Measurements from ENCODE around the gene PCDH15.
"Not testable (repeated sequence)": the region's sequence is repeated elsewhere in the genome, so short reads cannot be mapped to it uniquely, and the experiment has no call there.

Gene PCDH15

DNA sequence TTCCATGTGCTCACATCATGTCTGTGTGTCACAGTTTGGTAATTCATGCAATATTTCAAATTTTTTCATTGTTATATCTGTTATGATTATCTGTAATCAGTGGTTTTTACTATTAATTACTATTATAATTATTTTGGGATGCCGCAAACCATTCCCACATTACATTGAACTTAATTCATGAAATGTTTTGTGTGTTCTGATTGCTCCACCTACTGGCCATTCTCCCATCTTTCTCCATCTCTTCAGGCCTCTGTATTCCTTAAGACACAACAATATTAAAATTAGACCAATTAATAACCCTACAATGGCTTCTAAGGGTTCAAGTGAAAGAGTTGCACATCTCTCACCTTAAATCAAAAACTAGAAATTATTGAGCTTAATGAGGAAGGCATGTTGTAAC lies 398.5 kb downstream of the PCDH15 start:
- no peak for DNase-seq (ENCODE audit: low read depth in 2 of 3, low spot score in 2 of 3)

DNA sequence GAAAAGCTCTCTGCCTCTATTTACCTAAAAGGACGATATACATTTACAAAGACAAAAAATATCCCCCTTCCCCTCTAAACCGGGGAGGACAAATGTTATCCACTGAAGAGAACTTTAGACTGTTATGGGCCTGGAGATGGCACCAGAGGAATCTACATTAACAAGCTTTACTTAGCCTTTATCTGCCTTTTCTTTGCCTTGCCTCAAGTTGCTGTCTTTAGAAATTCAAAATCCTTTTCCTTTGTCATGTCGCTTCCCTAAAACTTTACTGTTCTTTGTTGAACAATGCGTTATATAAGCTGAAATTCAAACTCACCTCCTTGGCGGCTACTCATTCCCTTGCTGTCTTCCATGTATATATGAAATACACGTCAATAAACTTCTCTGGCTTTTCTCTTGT lies 405.0 kb downstream of the PCDH15 start:
- DNase-seq (ENCODE audit: low read depth in 2 of 3, low spot score in 2 of 3): no peak

DNA sequence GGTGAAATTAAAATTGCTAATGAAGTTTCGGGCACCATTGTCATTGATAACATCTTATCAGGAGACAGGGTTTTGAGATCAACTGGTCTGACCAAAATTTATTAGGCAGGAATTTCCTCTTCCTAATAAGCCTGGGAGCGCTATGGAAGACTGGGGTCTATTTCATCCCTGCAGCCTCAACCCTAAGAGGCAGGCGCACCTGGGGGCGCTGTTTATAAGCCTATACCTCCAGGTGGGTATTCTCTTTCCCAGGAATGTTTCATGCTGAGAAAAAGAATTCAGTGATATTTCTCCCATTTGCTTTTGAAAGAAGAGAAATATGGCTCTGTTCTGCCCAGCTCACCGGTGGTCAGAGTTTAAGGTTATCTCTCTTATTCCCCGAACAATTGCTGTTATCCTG lies 406.4 kb downstream of the PCDH15 start:
- not testable (repeated sequence) for DNase-seq (ENCODE audit: low read depth in 2 of 3, low spot score in 2 of 3)

GRCh38 chr10:54372179-54372578 lies 428.9 kb downstream of the PCDH15 start:
- no peak for DNase-seq (ENCODE audit: low read depth in 2 of 3, low spot score in 2 of 3)

GRCh38 chr10:54368984-54369383 lies 432.0 kb downstream of the PCDH15 start:
- no peak for DNase-seq (ENCODE audit: low read depth in 2 of 3, low spot score in 2 of 3)

GRCh38 chr10:54363390-54363789 lies 437.6 kb downstream of the PCDH15 start:
- DNase-seq (ENCODE audit: low read depth in 2 of 3, low spot score in 2 of 3): no peak

DNA sequence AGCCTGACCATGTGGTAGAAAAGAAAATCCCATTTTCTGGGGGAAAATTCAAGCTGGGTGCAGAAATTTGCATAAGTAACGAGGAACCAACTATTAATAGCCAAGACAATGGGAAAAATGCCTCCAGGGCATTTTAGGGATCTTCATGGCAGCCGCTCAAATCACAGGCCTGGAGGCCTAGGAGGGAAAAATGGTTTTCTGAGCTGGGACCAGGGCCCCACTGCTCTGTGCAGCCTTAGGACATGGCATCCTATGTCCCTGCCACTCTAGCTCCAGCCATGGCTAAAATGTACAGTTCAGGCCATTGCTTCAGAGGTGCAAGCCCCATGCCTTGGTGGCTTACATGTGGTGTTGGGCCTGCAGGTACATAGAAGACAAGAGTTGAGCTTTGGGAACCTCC lies 459.0 kb downstream of the PCDH15 start:
- DNase-seq (ENCODE audit: low read depth in 2 of 3, low spot score in 2 of 3): no peak

- no peak for DNase-seq (ENCODE audit: low read depth in 2 of 3, low spot score in 2 of 3)
Observed at GRCh38 chr10:54335296-54335695, 465.7 kb downstream of the PCDH15 start.

DNA sequence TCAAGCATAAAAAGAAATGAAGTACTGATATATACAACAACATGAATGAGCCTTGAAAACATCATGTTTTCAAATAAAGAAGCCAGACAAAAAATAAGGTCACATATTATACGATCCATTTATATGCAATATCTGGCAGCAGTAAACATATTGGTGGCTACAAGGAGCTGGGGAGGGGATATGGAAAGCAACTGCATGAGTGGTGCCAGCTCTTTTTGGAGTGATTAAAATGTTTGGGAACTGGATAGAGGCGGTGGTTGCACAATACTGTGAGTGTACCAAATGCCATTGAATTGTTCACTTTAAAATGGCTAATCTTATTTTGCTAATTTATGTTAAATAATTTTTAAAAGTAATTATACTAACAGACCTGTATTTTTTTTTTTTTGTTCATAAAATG lies 481.7 kb downstream of the PCDH15 start:
- DNase-seq (ENCODE audit: low read depth in 2 of 3, low spot score in 2 of 3): no peak

DNA sequence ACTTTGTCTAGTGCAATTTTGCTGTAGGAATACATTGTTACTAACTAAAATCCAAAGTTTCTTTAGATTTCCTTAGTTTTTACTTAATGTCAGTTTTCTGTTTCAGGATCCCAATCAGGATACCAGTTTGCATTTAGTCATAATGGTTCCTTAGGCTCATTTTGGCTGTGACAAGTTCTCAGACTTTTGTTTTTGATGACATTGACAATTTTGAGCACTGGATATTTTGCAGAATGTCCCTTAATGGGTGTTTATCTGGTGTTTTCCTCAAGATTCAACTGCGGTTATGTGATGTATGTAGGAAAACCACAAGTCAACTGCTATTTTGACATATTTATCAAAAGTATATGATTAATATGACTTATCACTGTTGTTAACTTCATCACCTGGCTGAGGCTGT lies 482.6 kb downstream of the PCDH15 start:
- DNase-seq (ENCODE audit: low read depth in 2 of 3, low spot score in 2 of 3): no peak

DNA sequence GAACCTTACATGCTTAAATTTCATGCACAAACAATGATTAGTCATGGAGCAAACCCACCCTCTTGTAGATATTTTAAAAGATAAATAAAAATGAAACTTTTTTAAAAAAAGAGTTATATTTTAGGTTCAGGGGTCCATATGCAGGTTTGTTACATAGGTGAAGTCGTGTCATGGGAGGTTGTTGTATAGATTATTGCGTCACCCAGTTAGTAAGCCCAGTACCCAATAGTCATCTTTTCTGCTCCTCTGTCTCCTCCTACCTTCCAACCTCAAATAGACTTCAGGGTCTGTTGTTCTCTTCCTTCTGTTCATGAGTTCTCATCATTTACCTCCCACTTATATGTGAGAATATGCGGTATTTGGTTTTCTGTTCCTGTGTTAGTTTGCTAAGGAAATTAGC lies 486.6 kb downstream of the PCDH15 start:
- no peak for DNase-seq (ENCODE audit: low read depth in 2 of 3, low spot score in 2 of 3)

- DNase-seq (ENCODE audit: low read depth in 2 of 3, low spot score in 2 of 3): no peak
Observed at GRCh38 chr10:54284526-54285193, 516.4 kb downstream of the PCDH15 start.

- DNase-seq (ENCODE audit: low read depth in 2 of 3, low spot score in 2 of 3): no peak
Observed at GRCh38 chr10:54282012-54282411, 519.0 kb downstream of the PCDH15 start.

DNA sequence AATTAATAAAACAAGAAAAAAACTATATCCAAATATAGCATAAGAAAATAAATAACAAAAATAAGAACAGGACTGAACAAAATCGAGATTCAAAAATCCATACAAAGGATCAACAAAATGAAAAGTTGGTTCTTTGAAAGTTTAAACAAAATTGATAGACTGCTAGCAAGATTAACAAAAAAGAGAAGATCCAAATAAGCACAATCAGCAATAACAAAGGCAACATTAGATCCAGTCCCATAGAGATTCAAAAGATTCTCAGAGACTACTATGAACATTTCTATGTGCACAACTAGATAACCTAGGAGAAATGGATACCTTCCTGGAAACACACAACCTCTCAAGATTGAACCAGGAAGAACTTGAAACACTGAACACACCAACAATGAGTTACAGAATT lies 534.6 kb downstream of the PCDH15 start:
- DNase-seq (ENCODE audit: low read depth in 2 of 3, low spot score in 2 of 3): no peak

- DNase-seq (ENCODE audit: low read depth in 2 of 3, low spot score in 2 of 3): no peak
Observed at GRCh38 chr10:54262726-54263125, 538.3 kb downstream of the PCDH15 start.

DNA sequence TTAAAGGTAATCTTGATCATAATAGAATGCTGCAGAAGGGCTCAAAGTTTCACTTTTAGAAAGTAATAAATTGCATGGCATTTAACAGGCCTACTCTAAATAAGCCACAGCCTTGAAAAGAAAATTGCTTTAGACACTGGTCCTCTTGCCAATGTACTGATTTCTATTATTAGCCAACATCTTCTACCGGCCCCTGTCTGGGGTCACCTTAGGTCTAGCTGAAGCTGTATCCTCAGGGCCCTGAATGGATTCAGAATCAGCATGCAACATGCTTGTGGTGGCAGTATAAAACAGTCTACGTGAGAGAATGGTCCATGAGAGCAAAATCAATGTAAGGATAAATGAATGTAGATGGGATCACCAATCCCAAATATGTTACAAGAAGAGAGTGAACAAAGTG lies 541.9 kb downstream of the PCDH15 start:
- no peak for DNase-seq (ENCODE audit: low read depth in 2 of 3, low spot score in 2 of 3)

- no peak for DNase-seq (ENCODE audit: low read depth in 2 of 3, low spot score in 2 of 3)
Observed at GRCh38 chr10:54234832-54235231, 566.2 kb downstream of the PCDH15 start.

GRCh38 chr10:54203401-54203800 lies 597.6 kb downstream of the PCDH15 start:
- no peak for DNase-seq (ENCODE audit: low read depth in 2 of 3, low spot score in 2 of 3)

GRCh38 chr10:54198051-54198450 lies 603.0 kb downstream of the PCDH15 start:
- no peak for DNase-seq (ENCODE audit: low read depth in 2 of 3, low spot score in 2 of 3)

DNA sequence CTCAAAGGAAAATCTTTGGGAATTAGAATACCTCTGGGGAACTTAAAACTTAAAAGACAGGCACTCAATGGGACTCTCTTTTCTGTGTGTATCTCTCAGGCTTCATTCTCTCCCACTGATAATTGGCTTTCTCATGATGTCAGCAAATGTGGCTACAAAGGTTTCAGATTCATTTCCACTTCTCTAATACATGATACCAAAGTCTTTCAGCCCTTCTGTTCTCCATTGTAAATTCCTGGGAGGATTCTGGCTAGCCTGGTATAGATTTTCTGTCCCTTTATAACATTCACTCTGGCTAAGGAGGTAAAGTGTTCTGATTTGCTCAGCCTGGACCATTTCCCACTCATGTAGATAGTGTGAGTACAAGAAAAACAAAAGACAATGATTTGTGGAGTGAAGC lies 606.2 kb downstream of the PCDH15 start:
- no peak for DNase-seq (ENCODE audit: low read depth in 2 of 3, low spot score in 2 of 3)

DNA sequence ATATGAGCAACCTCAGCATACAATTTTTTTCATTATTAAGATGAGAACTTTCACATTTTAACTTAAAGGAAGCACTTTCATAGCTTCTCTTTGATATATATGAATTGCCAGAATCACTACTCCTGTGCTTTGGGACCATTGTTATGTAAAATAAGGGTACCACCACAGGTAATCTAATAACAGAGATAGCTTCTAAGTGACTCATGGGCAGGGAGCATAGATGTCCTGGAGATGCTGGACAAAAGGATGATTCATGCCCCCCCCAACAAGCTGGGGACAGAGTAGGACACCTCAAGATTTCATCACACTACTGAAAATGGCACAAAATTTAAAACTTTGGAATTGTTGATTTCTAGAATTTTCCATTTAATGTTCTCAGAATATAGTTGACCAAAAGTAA lies 641.1 kb downstream of the PCDH15 start:
- DNase-seq (ENCODE audit: low read depth in 2 of 3, low spot score in 2 of 3): no peak

GRCh38 chr10:54148508-54148907 lies 652.5 kb downstream of the PCDH15 start:
- no peak for DNase-seq (ENCODE audit: low read depth in 2 of 3, low spot score in 2 of 3)

DNA sequence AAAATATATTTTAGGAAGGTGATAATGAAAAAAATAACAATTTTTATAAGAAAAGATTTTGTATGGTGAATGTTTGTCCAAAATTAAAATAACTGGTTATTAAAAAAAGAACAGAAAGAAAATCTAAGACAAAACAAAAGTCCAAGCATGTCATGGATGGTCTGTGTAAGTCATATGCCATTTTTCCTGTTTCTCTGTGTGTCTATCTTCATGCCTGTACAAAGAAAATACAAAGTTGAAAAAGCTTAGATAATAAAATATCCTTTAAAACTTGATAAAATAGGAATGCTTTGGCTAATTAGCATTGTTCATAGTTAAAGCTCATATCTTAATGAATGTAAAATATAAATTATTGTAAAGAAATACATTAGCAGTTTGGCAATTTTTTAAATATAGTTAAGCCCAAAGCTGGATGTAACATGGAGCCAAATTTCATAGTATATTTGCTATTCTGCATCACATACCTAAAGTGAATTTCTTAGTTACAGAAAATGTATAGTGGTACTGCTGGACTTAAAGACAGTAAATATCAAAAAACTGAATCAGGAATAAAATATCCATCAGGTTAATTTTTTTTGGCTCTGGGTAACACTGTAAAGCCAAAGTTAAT lies 661.1 kb downstream of the PCDH15 start:
- no peak for DNase-seq (ENCODE audit: low read depth in 2 of 3, low spot score in 2 of 3)
